Effector CD8-positive, alpha-beta T cell (primary cell): ENCODE measurements around the gene RILP.
A peak's percentile ranks its signal among the peaks of the same experiment; 100 is the strongest.

Experiments
- DNase-seq: peaks from one replicate; lab custom pipeline; 2025; lab: John Stamatoyannopoulos, UW

RILP gene

GRCh38 chr17:1629504-1630310 is 20.0 kb downstream of the RILP start:
- peak; percentile 42 for DNase-seq

DNA sequence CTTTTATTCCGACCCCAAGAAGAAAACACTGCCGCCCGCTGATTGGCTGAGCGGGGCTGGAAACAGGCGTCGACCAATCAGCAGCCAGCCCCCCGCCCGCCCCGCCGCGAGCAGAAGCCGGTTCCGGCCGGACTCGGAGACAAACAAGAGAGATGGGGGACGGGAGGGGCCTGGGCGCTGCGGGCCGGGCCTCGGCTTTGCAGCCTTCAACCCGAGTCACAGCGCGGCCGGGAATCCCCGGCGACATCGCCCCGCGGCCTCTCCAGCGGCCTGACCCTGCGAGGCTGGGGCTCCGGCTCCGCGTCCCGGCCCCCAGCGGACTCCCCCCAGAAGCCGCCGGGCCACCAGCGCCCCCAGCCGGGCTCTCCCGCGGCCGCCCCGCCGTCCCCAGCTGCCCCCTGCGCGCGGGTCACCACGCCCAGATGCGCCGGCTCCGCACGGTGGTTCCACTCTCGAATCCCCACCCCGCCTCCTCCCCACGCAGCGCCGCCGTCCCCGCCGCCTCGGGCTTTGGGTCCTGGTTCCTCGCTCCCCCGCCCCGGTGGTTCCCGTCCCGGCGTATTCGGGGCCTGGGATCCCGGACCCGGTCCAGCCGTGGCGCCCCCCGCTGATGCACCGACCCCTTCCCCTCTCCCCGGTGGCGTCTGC is 20.7 kb downstream of the RILP start:
- peak; percentile 84 for DNase-seq

DNA sequence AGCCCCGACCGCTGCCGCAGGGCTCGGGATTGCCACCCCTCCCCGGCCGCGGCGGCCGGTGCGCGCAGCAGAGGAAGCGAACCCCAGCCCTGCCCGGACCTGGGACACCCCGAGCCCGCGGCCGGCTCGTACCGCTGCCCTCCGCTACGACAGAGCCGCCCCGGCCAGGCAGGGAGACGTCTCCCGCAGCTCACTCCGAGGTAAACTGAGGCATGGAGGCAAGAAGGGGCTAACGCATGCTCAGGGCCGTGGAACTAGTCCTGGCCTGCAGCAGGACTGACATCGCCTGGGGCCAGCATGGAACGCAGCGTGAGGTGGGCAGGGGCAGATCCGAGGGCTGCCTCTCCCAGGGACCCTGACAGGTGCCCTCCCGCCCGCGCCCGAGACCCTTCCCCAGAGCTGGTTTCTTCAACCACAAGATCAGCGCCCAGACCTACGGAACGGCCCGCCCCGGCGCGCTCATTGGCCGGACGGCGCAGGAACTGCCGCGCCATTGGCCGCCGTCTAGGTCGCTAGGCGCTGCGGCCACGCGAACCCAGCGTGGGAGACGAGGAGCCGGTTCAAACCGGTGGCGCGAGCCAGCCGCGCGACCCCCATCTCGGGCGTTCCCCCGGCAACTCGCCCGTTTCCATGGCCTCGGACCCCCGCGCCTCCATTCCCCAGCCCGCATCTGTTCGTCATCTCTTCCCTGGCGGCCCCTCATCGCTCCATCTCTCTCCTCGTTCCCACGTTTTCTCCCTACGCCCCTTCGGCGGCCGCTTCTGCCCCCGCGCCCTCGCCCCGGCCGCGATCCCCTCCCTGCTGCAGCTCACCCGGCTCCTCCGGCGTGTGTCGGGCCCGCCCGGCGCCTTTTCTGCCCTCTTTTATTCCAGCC is 21.4 kb downstream of the RILP start, which contains the start of gene SLC43A2:
Gene SLC43A2, minus strand, starts transcription at position 853 of the 874 bp plus-strand sequence. CDS start 960 bp downstream, outside the sequence.
- peak; percentile 60 for DNase-seq

- no peak for DNase-seq
These were observed 22.3 kb downstream of the RILP start for GRCh38 chr17:1627182-1627981.

DNA sequence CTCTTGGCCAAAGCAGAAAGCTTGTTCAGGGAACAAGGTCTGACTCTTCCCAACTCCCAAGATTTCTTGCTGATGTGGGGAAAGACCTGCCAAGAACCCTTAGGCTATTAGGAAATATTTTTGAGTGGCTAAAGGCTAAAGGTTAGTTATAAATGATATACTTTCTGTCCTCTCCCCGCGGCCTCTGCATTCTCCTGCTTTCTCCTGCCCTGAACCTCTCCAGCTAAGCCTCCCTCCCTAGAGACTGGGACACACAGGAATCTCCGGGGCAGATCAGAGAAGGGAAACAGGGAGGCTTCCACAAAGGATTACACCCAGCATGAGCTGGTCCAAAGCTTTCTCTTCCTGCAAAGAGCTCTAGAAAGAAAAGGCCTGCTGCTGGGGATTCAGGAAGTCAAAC is 23.3 kb downstream of the RILP start:
- no peak for DNase-seq

DNA sequence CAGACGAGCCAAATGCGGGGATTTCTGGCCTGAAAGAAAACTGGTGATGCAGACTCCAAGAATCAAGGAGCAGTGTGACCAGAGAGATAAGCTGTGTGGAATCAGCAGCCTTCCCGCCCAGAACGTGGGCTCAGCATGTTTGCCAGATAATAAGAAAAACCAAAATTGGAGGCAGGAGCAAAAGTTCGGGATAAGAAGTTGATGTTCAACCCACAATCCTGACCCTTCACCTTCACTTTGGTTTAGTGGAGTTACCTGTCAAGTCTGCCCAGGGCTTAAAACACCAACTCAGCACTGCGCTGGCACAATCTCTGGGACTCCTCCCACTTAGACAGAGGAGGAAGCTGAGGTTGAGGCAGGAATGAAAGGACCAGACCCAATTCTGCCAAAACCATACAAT is 24.1 kb downstream of the RILP start:
- no peak for DNase-seq

- DNase-seq = no peak
These were observed 24.6 kb downstream of the RILP start for GRCh38 chr17:1625053-1625452.

GRCh38 chr17:1624650-1625049 is 25.0 kb downstream of the RILP start:
- no peak for DNase-seq

- no peak for DNase-seq
These were observed 26.5 kb downstream of the RILP start for GRCh38 chr17:1623057-1623630.

GRCh38 chr17:1621273-1621954 is 28.3 kb downstream of the RILP start:
- DNase-seq = no peak

- no peak for DNase-seq
These were observed 29.2 kb downstream of the RILP start for GRCh38 chr17:1620486-1620885.

- DNase-seq = no peak
These were observed 32.0 kb downstream of the RILP start for GRCh38 chr17:1617620-1618174.

DNA sequence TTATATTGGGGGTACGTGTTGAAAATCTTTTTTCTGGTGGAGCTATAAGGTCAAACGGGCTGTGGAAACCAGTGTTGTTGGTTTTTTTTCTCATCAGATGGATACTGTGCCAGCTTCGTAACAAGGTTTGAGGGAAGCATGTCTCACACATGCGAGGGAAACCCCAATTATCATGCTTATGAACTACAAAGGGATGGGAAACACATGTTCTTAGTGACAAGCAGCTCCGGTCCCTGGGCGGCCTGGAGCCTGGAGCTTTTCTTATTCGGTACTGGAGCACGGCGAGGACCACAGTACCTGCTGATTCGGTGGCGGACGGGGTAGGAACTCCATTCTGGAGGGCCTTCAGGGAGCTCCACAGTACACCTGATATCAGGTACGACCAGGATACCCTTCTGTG is 33.6 kb downstream of the RILP start:
- DNase-seq = no peak

GRCh38 chr17:1612400-1612799 is 37.3 kb downstream of the RILP start:
- no peak for DNase-seq

- DNase-seq = no peak
These were observed 38.0 kb downstream of the RILP start for GRCh38 chr17:1611715-1612114.

DNA sequence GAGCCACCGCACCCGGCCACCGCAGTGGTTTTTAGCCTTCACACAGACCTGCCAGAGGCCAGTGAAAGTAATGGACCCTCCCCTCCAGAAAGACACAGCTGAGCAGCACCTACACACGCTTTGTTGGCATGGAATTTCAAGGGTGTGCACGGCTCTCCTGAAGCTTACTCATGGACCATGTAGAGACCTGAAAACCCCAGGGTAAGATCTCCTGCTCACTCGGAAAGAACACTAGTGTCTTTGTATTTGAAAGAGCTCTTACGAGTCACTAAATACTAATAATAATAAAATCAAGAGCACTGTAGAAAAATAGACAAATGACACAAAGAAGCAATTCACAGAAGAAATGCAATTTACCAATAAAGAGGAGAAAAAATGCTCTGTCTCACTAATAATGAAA is 41.0 kb downstream of the RILP start:
- no peak for DNase-seq

DNA sequence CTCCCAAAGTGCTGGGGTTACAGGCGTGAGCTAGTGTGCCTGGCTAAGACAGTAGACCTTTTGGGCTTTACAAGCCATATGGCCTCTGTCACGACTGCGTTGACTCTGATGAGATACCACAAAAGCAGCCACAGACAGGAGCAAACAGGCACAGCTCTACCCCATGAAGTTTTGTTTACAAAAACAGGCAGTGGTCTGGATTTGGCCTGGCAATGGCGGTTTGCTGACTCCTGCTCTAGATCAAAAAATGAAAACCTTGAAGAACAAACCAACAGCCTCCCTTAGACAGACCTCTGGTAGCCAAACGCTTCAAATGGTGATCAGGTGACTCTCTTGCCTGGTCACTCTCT is 41.7 kb downstream of the RILP start:
- no peak for DNase-seq

GRCh38 chr17:1606352-1606985 is 43.2 kb downstream of the RILP start:
- DNase-seq = no peak

- no peak for DNase-seq
These were observed 43.9 kb downstream of the RILP start for GRCh38 chr17:1605681-1606351.
